HT1080 (cell line): ENCODE results near the gene GDI1. TPM values are rescaled to one million over a fixed set of nuclear protein-coding genes. Genes with fewer than 3 reads are reported as not detected.

Source experiments
- small RNA-seq: library from RNA; depleted of rRNA; stranded (forward); fragments of <200 nt; gene quantifications from one replicate; pipeline ENCODE3, GENCODE V24; 2014
- total RNA-seq: library from RNA; depleted of rRNA; stranded (reverse); fragments of >200 nt; shearing (Covaris generic); gene quantifications from 2 replicates; pipeline ENCODE4 v1.2.3, GENCODE V29; 2014; rRNA removed

GDI1 gene
- total RNA-seq, 1 experiment from 2014 or later: 64.4 TPM

Small RNAs within 50 kb of the gene (small RNA-seq; reads per million reads assigned to genes)
- gene MIR6858 (not detected), gene SNORA70 (not detected)

Other genes starting within 250 kb of the GDI1 start
- not detected in 2 replicates for gene OPN1MW2, start 217.4 kb upstream of the GDI1 start, total RNA-seq
- not detected in 2 replicates for gene OPN1MW3, start 179.6 kb upstream of the GDI1 start, total RNA-seq
- gene TEX28, start 142.0 kb upstream of the GDI1 start, total RNA-seq: not detected in 2 replicates
- not detected in 2 replicates for gene TKTL1, start 141.4 kb upstream of the GDI1 start, total RNA-seq
- 1,291 and 1,336 TPM in 2 replicates for gene FLNA, start 62.5 kb upstream of the GDI1 start, total RNA-seq
- 33.2 and 41.5 TPM in 2 replicates for gene EMD, start 57.9 kb upstream of the GDI1 start, total RNA-seq
- 3,228 and 3,649 TPM in 2 replicates for gene RPL10, start 38.8 kb upstream of the GDI1 start, total RNA-seq
- 52.7 and 59.7 TPM in 2 replicates for gene DNASE1L1, start 27.9 kb upstream of the GDI1 start, total RNA-seq
- gene TAFAZZIN, start 25.6 kb upstream of the GDI1 start, total RNA-seq: 16.6 and 24.8 TPM in 2 replicates
- gene ATP6AP1, start 8.5 kb upstream of the GDI1 start, total RNA-seq: 30.5 and 44.4 TPM in 2 replicates
- gene FAM50A, start 7.0 kb downstream of the GDI1 start, total RNA-seq: 36.6 and 37.4 TPM in 2 replicates
- gene PLXNA3, start 21.1 kb downstream of the GDI1 start, total RNA-seq: 3.4 and 4.0 TPM in 2 replicates
- 37.4 and 40.2 TPM in 2 replicates for gene LAGE3, start 42.1 kb downstream of the GDI1 start, total RNA-seq
- gene UBL4A, start 49.5 kb downstream of the GDI1 start, total RNA-seq: 54.5 and 61.7 TPM in 2 replicates
- 26.9 and 28.0 TPM in 2 replicates for gene SLC10A3, start 53.5 kb downstream of the GDI1 start, total RNA-seq
- gene FAM3A, start 79.1 kb downstream of the GDI1 start, total RNA-seq: 20.2 and 22.9 TPM in 2 replicates
- 51.6 and 63.7 TPM in 2 replicates for gene G6PD, start 109.7 kb downstream of the GDI1 start, total RNA-seq
- 31.9 and 45.0 TPM in 2 replicates for gene IKBKG, start 110.5 kb downstream of the GDI1 start, total RNA-seq
- 130 and 312 TPM in 2 replicates for gene CTAG1A, start 148.0 kb downstream of the GDI1 start, total RNA-seq
- 11.9 and 128 TPM in 2 replicates for gene CTAG1B, start 182.1 kb downstream of the GDI1 start, total RNA-seq
- gene CTAG2, start 216.4 kb downstream of the GDI1 start, total RNA-seq: 633 and 765 TPM in 2 replicates